Osteocyte (in vitro differentiated cells): ENCODE data around the gene FLAD1. TPM values are rescaled to one million over a fixed set of nuclear protein-coding genes. Genes with fewer than 3 reads are reported as not detected.

Experiments used
- DNase-seq: peaks from one replicate; pipeline ENCODE4 v3.0.0; 2021; ENCODE audit warnings: mixed read lengths; ENCODE audit not compliant: unreplicated experiment; ENCODE audit errors: extremely low spot score
- H3K27ac Mint-ChIP-seq: one replicate; pipeline ENCODE4 v1.8.0; 2021; ENCODE audit warnings: mild to moderate bottlenecking, mixed read lengths; ENCODE audit not compliant: unreplicated experiment
- H3K27me3 Mint-ChIP-seq: one replicate; pipeline ENCODE4 v1.8.0; 2021; ENCODE audit warnings: mixed read lengths; ENCODE audit not compliant: unreplicated experiment
- H3K36me3 Mint-ChIP-seq: one replicate; pipeline ENCODE4 v1.8.0; 2021; ENCODE audit warnings: mixed read lengths; ENCODE audit not compliant: unreplicated experiment
- H3K4me1 Mint-ChIP-seq: one replicate; pipeline ENCODE4 v1.8.0; 2021; ENCODE audit warnings: mixed read lengths; ENCODE audit not compliant: unreplicated experiment
- H3K4me3 Mint-ChIP-seq: one replicate; pipeline ENCODE4 v1.8.0; 2021; ENCODE audit warnings: mild to moderate bottlenecking, moderate library complexity, mixed read lengths; ENCODE audit not compliant: unreplicated experiment
- H3K9me3 Mint-ChIP-seq: one replicate; pipeline ENCODE4 v1.8.0; 2021; ENCODE audit warnings: mixed read lengths; ENCODE audit not compliant: unreplicated experiment
- CTCF ChIP-seq: fragments of 200-600 bp; sonication (generic); IDR thresholded peaks from 2 replicates; pipeline ENCODE4 v1.5.0; 2021; ENCODE audit warnings: antibody characterized with exemption, mild to moderate bottlenecking, moderate library complexity
- total RNA-seq: library from RNA; stranded (reverse); gene quantifications from 2 replicates; pipeline ENCODE4 v1.2.1, GENCODE V29; 2021

The FLAD1 gene
- total RNA-seq, 1 donor from 2014 or later, result 31.2 TPM

- Mint-ChIP-seq H3K27me3 (no peaks in the 10 kb centered on the region), H3K27ac (peak overlapping the region; percentile 99), H3K36me3 (no peaks in the 10 kb centered on the region), H3K9me3 (no peaks in the 10 kb centered on the region), H3K4me1 (peaks cover 26% of the 10 kb centered on the region), H3K4me3 (peak overlapping the region; percentile 99)
- TF ChIP-seq CTCF, result peak; percentile 33
- peak; percentile 95 for DNase-seq
These were observed 45.8 kb upstream of the FLAD1 start for GRCh38 chr1:154937085-154937987.

- Mint-ChIP-seq H3K4me3 (peak overlapping the region; percentile 99), H3K27ac (peak overlapping the region; percentile 99), H3K9me3 (no peaks in the 10 kb centered on the region), H3K27me3 (no peaks in the 10 kb centered on the region), H3K4me1 (peaks cover 26% of the 10 kb centered on the region), H3K36me3 (no peaks in the 10 kb centered on the region)
- TF ChIP-seq CTCF, result no peak
- no peak for DNase-seq
These were observed 45.2 kb upstream of the FLAD1 start for GRCh38 chr1:154937988-154938386.

- DNase-seq, result no peak
- peak overlapping the region; percentile 46 for H3K4me3 Mint-ChIP-seq
- peaks cover 26% of the 10 kb centered on the region for H3K4me1 Mint-ChIP-seq
- H3K27ac Mint-ChIP-seq, result peak overlapping the region; percentile 99
- no peaks in the 10 kb centered on the region for H3K27me3 Mint-ChIP-seq
- no peak for TF ChIP-seq CTCF
- no peaks in the 10 kb centered on the region for H3K9me3 Mint-ChIP-seq
- H3K36me3 Mint-ChIP-seq, result no peaks in the 10 kb centered on the region
These were observed 44.3 kb upstream of the FLAD1 start for GRCh38 chr1:154938604-154939399.

GRCh38 chr1:154940213-154940560, 43.0 kb upstream of the FLAD1 start:
- Mint-ChIP-seq H3K36me3 (no peaks in the 10 kb centered on the region), H3K4me3 (no peak overlapping the region), H3K4me1 (peaks cover 25% of the 10 kb centered on the region), H3K27me3 (no peaks in the 10 kb centered on the region), H3K9me3 (no peaks in the 10 kb centered on the region), H3K27ac (no peak overlapping the region)
- no peak for TF ChIP-seq CTCF
- DNase-seq, result no peak

- H3K4me3 Mint-ChIP-seq, result no peak overlapping the region
- peaks cover 20% of the 10 kb centered on the region for H3K4me1 Mint-ChIP-seq
- DNase-seq, result no peak
- no peak overlapping the region for H3K27ac Mint-ChIP-seq
- H3K27me3 Mint-ChIP-seq, result no peaks in the 10 kb centered on the region
- no peak for TF ChIP-seq CTCF
- H3K36me3 Mint-ChIP-seq, result no peaks in the 10 kb centered on the region
- H3K9me3 Mint-ChIP-seq, result no peaks in the 10 kb centered on the region
These were observed 42.4 kb upstream of the FLAD1 start for GRCh38 chr1:154940651-154941194.
